ENCODE data around the gene TRIM8.

TRIM8 gene, protein sequence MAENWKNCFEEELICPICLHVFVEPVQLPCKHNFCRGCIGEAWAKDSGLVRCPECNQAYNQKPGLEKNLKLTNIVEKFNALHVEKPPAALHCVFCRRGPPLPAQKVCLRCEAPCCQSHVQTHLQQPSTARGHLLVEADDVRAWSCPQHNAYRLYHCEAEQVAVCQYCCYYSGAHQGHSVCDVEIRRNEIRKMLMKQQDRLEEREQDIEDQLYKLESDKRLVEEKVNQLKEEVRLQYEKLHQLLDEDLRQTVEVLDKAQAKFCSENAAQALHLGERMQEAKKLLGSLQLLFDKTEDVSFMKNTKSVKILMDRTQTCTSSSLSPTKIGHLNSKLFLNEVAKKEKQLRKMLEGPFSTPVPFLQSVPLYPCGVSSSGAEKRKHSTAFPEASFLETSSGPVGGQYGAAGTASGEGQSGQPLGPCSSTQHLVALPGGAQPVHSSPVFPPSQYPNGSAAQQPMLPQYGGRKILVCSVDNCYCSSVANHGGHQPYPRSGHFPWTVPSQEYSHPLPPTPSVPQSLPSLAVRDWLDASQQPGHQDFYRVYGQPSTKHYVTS

DNA sequence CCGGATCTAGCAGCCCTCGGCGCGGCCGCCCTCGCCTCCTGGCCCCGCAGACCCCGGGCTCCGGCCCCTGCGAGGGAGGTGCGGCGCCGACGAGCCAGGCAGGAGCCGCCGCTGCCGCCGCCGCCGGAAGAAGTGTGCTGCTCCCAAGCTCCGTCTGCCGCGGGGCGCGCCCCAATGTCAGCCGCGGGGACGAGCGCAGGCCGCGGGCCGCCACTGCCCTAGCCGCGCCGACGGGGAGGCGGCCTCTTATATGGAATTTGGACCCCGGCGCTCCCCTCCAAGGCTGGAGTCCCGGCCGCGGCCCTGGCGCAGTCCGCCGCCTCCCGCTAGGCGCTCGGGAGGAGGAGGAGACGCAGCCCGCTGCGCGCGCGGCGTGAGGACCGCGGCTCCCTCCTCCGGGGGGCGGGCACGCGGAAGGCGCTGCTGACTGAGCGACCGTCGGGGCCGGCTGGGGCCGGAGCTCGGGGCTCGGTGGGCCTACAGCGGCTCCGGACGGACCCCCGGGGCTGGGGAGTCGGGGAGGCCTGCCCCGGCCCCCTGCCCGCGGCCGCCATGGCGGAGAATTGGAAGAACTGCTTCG lies at the start of gene TRIM8:
TSS of gene TRIM8 (plus strand) at position 414 of the 580 bp plus-strand sequence. CDS start at position 553, 139 bp downstream.
- DNase-seq, result peak; percentile 54 to 57

DNA sequence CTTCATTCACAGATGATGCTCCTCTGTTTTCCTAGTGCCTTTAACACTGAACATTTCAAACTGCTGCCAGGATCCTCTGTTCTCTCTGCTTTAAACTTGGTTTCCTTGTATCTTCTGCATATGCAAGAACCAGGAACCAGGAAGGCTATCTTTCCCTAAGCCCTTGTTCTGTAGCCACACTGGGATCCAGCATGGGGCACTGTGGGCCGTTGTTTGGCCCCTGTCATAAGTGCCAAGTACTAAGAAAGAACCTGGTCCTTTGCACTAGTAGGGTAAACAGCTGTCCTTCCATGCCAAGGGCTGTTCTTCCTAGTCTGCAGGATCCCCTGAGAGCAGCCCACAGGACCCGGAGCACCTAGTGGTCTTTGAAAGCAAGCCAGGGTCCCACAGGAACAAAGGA lies 49.0 kb upstream of the TRIM8 start:
- DNase-seq, result no peak

DNA sequence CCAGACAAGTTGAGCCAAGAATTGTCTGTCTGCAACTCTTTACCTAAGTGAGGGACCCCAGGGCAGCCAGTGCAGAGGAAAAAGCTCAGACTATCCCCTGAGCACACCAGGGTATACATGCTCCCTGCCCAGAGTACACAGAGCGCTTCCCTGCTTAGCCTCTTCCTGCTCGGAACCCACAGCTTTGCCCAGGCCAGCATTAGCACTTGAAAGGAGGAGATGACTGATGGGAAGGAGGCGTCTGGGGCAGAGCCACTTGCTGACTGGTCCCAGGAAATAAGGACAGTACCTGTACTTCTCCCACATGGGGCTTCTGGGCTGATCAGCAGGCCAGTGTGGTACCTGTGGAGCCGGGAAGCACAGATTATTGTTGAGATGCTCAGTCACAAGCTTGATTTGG lies 48.4 kb upstream of the TRIM8 start:
- no peak for DNase-seq

DNA sequence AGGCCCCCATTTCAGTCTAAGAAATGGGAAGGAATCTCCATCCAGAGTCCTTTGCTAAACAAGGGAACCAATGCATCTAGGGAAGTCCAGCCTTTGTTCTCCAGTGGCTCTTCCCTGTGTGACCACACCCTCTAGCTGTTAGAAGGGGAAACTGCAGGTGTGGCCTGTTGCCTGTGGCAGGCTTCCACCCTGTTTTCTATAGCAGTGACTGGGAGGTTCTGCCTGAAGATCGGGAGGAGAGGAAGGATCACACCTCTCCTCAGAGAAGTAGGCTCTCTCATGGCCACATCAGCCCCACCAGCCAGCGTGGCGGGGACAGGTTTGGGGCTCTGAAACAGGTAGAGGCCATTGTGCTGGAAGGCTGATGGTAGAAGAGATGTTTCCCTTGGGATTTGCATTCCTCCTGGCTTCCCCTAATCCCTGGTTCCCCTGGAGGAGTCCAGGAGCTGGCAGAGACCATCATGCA lies 47.7 kb upstream of the TRIM8 start:
- peak in 1 of 2 donors; percentile 36 for DNase-seq

DNA sequence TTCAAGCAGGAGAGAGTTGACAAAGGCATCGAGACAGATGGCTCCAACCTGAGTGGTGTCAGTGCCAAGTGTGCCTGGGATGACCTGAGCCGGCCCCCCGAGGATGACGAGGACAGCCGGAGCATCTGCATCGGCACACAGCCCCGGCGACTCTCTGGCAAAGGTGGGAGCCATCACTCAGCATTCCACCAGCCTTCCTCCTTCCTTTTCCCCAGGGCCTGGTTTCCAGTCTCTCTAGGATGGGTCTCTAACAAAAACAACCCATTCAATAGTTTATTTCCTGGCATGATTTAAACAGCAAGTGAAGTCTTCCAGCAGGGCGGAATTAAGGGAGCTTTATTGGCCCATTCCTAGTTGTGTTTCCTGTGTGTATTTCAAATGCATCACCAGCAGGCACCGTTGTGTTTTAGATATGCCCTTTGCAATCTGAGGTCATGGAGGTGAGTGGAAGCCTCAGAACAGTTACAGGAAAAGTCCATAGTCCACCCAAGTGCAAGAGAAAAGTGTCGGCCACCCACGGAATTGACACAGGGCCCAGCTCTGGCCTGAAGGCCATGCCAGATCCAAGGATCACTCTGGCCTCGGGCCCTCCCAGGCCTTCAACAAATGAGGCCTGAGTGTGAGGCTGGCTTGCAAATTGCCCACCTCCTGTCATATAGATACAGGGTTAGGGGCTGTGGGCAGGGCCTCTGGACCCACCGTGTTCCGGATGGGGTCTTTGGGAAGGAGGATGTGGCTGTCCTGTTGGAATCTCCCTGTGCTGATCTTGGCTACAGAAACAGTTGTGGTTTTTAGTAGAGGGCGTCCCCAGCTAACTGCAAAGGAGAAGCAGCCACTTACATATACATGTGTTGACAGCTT lies 46.9 kb upstream of the TRIM8 start:
- DNase-seq, result no peak

DNA sequence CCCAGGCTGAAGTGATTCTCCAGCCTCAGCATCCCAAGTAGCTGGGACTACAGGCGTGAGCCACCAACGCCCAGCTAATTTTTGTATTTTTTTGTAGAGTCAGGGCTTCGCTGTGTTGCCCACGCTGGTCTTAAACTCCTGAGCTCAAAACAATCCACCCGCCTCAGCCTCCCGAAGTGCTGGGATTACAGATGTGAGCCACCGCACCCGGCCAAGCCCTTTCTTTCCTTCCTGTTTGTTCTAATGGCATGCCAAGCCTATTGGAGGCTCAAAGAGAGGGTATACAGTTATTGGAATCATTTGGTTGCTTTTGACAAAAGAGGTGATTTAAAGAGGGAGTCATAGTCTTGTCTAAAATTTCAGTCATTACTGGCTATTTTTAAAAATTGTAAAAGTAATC lies 46.0 kb upstream of the TRIM8 start:
- no peak for DNase-seq

DNA sequence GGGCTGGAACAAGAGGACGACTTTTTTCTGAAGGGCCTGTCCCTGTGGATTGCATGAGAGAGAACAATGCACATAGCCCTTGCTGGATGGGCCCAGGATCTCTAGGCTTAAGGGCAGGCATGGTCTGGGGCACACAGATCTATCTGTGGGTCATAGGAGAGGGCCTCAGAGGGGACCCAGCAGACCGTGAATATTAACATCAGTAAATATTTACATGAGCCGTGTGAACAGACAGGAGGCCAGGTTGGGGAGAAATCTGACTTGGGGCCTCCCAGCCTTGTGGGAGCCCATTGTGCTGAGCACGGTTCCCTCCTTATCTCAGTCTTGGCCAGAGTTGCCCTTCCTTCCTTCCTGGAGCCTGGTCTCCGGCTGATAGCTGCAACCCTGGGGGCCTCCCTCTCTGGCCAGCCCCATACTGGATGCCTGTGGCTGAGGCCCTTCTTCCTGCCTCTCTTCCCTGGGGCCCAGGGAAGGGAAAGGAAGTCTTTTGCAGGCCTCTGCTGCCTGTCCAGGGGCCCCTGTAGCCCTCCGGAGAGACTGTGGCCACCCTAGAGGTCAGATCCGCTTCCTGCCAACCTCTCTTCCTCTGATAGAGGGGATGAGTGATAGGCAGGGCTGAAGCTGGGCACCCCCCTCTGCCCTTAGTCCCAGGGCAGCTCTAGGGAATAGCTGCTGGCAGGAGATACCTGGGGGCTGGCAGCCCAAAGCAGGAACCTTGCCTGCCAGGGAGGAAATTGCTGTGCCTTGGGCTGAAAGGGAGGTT lies 44.5 kb upstream of the TRIM8 start:
- no peak for DNase-seq

DNA sequence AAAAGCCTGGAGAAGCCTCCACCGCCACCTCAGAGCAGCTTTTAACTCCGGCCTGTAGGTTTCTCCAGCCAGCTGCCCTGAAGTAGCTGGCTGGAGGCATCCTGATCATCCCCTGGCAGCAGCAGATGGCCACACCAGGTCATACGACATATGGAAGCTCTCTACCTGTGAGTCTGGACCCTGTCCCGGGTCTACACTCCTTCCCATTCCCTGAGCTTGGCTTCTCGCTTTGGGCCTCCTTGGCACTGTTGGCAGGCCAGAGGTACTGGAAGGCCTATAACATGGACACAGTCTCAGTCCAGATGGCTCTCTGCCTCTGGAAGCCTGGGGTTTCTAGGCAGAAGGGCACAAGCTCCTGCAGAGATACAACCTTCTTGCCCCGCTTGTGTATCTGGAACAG lies 43.5 kb upstream of the TRIM8 start:
- DNase-seq, result no peak

DNA sequence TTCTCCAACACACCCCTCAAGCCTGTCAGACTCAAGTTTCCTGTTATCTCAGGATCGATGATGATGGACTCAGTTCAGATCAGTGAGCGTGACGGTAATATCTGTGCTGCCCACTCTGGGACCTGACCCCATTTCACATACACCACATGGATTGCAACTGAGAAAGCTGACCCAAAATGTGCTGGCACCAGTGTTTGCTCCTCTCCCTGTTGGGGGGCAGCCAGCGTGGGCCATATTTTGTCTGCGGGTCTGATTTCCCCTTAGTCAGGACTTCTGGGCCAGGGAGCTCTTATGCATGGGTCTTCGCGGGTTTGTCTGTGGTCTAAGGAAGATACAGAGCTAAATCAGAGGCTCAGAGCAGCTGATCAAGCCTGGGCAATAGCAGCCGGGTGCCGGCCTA lies 42.6 kb upstream of the TRIM8 start:
- no peak for DNase-seq

DNA sequence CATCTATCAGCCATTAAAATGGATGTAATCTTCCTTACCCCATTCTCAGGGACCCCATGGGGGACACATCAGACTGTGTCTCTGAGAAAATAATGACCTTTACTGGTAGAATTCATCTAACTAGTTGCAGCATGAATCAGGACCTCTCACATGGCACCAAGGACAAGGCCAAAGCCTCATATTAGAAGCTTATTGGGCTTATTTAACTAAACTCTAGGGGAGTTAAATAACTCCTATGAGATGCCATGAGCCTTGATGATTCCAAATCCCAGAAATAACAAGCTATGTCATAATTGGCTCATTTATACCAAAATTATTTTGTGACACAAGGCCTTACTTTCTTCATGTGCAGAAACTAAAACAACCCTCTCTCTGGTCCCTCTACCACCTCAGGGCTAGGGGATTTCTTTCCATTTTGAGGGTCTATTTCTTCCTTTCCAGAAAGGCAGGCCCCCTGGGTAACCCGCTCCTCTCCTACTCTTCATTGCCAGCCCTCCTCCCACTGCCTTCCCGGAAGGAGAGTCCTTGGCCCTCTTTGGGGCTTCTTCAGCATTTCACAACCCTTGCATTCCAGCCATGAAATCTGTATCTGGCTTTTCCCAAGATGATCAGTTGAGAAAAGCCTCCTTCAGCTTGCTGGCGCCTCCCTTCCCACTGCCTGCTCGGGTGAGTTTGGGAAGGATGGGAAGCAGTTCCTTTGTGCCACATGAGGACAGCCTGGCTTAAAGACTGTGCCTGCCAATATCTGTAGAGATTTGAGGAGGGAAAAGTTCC lies 41.8 kb upstream of the TRIM8 start:
- DNase-seq, result no peak

DNA sequence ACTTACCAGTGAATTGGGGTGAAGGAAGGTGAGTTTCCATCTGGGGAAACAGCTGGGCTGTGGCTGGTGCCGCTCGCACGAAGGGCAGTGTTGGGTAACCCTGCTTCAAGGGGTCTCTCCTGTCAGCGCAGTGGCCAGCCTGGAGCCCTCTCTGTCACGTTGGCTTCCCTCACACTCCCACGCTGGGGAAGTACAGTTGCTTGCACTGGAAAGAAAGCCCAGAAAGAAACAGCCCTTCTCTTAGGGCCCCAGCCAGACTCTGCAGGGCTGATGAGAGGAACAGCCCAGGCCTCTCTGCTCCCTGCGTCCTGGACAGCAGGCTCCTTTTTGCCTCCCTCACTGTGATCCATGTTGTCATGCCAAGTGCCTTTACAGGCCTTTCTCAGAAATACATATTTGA lies 40.3 kb upstream of the TRIM8 start:
- no peak for DNase-seq

DNA sequence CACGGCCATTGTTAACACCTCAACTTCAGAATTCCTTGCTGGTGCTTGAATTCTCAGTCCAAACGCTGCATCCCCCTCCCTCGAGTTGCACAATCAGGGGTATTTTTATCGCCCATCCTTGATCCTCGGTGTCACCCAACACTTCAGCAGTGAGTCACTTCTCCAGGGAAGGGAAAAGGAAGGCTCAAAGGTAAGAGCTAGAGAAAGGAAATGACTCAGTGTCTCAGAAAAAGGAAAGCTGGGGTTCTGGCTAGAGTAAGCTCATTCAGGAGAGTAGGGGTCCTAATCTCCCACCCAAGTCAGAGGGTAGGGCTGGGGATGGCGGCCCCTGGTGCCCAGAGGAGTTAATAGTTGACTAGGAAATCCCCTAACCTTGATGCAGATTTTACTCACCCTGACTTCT lies 39.8 kb upstream of the TRIM8 start:
- no peak for DNase-seq

DNA sequence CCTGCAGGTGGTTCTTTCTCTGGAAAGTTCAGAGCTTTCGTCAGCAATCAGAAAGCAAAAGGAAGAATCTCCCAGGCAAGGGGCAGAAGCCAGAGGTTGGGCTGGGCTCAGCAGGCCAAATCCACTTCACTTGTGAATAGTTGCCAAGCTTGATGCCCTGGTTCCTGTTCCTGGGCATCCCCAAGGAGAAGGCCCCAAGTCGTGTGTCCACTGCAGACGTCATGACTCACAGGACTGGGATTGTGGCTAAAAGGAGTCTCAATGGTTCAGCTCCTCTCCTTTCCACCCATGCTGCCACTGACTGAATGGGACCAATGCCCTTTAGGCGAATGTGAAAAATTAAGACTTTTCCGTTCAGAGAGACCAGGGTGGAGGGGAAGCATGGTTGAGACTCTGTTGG lies 38.6 kb upstream of the TRIM8 start:
- DNase-seq, result no peak

DNA sequence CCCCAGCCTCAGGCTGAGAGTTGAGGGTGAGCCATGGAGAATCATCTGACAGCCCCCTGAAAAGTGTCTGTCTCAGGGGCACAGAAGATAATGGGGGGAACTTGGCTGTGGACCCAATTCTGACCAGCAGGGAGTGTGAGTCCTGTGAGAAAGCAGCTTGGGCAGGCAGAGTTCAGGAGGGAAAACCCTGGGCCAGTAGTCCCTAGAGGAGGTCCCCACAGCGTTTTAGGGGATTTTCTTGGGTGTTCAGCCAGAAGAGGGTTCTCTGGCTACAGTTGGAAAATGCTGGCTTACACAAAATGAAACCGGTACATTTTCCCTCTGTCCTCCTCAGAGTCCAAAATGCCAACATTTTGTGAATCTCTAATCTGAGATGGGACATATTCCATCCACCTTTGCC lies 35.8 kb upstream of the TRIM8 start:
- no peak for DNase-seq

DNA sequence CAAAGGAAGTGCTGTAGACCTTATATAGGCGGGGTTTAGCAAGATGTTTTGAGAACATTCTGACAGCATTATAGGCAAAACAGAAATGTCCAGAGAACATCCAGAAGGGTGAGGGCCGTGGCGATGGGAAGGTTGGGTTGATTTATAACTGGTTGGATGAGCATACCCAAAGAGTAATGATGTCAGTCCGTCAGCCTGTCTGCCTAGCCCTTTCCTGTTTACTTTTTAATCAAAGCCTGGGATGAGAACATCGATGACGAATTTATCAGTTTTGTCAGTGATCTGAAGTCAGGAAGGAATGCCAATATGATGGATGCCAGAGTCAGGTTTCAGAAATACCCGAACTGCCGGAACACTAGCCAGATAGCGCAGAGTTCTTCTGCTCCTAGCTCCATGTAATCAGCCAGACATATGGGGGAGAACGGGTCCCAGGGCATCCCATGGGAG lies 33.8 kb upstream of the TRIM8 start:
- peak in 1 of 2 donors; percentile 25 for DNase-seq

DNA sequence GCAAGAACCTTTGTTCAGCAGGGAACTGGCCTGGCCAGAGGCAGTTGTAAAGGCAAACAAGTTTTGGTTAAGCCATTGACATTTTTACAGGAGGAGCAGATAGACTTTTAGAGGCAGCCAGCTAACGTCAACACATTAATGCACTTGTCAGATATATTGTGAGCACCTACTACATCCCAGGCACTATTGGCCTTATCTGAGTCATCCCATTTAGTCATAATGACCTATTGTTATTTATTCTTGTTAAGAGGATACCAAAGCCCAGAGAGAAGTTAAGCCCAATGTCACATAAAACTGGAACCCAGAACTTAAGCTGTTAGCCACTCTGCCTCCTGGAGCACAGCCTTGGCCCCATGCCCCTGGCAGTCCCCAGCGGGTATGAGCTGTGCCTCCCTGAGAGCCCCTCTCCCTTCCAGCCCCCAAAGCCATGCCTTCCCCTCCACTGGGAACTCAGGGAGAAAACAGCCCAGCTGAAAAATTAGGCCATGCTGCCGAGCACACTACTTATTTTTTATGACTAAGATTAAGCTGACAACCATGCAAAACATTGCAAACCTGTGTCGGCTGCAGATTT lies 32.7 kb upstream of the TRIM8 start:
- DNase-seq, result no peak

DNA sequence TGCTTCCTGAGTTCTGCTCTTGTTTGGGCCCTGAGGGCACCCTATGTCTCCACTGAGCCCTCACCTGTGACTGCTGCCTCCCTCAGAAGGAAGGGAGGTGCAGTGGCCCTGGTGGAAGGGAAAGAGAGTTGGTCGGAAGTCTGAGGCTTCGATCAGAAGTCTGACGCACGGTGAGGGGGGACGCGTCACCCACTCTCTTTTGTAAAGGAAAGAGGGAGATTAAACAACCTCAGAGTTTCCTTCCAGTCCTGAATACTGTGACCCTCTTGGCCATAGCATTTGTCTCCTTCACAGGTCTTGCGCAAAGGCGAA lies 31.4 kb upstream of the TRIM8 start:
- peak; percentile 55 to 73 for DNase-seq

DNA sequence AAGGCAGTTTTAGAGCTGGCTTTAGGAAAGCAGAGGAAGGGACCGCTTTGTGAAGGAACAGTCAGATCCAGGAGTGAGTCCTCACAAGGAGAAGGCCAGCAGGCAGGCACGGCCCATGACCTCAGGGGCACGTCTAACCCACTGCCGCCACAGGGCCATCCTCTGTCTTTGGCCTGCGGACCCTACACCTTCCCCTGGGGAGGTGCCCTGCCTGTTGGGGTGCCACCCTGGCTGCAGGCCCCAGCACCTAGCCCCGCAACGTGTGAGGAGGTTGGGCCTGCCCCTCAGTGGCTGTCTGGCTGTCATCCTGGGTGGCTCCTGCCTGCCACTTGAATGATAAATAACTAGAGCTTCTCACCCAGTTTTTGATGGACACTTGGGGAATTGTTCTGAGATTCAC lies 31.0 kb upstream of the TRIM8 start:
- DNase-seq, result peak in 1 of 2 donors; percentile 32

DNA sequence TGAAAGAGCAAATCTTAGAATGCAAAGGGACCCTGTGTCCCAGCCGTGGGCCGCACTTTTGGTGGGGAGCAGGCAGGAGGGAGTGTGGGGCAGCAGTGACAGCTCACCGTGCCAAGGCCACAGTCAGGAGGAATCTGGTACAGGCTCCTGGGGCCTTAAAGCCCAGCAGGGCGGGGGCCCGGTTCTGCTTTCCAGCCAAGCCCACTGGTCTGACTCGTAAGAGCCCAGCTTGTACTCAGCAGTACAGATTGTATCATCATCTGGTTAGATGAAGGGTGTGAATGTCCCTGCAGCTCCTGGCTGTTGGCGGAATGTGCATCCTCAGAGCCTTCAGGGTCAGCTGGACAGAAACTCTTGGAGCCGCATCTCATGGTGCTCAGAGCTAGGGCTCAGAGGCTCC lies 30.5 kb upstream of the TRIM8 start:
- no peak for DNase-seq

DNA sequence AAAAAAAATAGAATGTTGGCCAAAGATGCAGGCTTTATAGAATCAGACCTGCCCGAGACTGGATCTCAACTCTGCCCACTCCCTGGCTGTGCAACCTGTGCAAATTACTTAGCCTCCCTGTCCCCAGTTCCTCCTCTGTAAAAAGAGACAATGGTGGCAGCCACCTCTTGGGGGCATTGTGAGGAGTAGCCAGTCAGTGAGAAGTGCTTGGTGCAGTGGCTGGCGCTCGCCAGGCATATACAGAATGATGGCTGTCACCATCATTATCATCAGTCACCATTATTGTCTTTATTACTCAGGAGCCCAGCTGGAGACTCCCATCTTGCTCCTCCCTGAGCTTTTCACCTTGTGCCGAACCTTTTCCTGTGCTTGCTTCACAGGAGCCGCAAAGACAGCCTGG lies 29.4 kb upstream of the TRIM8 start:
- DNase-seq, result no peak

DNA sequence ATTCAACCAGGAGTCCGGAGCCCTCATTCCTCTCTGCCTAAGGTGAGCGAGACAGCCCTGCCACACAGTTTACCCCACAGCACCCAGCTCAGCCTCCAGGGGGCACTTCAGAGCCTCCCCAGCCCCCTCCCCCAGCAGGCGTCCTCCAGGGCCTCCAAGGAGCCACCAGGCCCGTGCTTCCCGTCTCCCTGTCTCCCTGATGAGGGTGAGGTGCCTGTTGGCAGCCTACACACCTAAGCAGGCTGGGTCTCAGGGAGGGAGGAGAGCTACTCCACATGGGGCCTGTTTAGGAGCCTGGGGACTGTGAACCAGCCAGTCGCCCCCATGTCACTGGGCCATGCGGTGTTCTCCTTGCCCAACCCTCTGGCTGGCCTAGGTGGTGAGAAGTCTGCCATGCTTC lies 28.9 kb upstream of the TRIM8 start:
- peak in 1 of 2 donors; percentile 26 for DNase-seq
